NCI-H748 (cell line): ENCODE data around the gene TTC32.

Experiments
- DNase-seq: peaks from one replicate; lab custom pipeline; 2025; ENCODE audit not compliant: unreplicated experiment; lab: John Stamatoyannopoulos, UW

The TTC32 gene

DNA sequence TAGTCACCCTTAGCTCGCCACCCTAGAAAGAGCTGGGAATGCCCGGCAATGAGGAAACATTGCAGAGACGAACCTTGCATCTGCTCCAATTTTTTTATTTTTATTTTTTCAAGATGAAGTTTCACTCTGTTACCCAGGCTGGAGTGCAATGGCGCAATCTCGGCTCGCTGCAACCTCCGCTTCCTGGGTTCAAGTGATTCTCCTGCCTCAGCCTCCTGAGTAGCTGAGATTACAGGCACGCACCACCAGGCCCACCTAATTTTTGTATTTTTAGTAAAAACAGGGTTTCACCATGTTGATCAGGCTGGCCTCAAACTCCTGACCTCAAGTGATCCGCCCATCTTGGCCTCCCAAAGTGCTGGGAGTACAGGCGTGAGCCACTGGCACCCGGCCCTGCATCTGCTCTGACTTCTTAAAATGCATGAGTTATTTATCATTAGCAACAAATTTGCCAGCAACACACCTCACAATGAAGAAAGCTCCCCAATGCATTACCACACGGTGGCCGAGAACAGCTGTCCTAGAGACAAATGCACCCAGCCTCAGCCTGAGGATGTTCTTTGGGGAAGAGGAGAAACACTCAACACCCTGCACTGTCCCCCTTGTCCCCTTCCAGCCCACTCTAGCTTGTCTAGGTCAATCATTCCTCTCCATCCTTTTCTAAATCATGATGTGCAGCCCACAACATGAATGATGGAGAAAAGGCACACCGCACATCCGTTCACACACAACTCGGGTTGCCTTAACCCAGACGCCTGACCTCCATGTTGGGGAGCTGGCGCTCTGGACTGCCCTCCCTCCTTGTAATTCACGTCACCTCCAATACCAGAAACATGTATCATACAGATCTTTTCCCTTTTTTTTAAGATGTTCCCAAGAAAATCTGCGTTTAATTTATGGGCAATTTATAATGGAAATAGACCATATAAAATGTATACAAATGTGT, 46.9 kb downstream of the TTC32 start:
- no peak for DNase-seq

DNA sequence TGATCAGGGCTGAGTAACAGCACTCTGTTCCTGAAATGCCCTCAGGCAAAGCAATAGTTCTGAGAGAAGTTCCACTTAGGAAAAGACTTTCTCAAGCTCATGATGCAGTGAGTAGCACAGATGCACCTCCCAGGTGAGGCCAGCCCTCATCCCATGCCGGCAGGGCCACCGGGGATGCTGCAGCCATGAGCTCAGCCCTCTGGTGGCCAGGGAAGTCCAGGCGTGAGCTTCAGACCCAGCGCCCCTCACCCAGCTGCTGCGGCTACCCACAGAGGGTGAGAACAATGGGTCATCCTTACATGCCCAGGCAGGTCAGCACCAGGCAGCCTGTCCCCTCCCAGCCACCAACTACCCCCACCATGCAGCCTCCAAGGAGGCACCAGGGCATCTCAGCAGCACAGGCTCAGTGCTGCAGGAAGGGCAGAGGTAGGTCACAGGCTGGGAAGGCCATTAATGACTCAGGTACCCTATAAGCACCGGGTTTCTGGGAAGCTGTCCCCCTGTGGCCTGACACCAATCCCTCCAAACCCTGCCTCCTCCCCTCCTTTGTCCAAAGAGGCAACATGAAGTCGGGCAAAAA, 50.6 kb downstream of the TTC32 start:
- DNase-seq, result peak; percentile 18

DNA sequence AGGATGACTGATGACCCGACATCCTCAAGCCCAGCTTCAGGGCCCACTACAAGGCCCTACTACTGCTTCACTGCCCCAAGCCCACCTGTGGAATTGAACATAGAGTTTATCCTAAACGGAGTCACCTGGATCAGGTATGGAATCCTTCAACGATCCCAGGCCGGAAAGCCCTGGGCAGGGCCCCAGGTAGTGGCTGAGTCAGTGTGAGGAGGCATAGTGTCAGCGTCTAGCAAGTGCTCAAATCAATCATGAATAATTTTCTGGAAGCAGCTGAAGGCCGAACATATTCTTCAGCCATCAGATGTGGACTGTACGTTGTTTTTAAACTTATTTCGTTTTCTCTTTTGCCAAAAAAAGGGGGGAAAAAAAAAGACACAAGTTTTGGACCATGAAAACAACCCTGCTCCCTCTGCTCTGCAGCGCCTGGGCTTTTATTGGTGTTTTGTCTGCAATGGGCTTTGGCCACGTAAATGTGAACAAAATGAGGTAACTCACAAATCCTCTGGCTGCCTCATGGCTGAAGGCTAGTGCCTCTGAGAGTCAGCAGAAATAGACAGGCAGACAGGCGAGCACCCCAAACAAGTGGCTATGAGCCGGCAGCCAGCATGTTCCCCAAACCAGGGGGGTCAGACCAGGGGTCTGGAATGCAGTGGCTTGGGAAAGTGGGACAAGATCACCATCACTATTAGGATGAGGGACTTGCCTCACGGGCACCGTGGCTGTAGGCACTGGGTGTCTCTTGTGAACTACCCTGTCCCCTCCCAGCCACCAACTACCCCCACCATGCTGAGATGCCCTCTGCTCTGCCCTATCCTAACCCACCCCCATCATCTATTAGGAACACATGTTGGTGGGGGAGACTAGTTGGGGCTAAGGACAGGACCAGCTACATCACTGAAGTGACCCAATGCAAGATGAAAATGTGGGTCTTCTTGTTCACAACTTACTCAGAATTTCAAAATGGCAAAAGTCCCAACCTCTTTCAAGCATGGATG, 51.4 kb downstream of the TTC32 start:
- DNase-seq, result no peak

DNA sequence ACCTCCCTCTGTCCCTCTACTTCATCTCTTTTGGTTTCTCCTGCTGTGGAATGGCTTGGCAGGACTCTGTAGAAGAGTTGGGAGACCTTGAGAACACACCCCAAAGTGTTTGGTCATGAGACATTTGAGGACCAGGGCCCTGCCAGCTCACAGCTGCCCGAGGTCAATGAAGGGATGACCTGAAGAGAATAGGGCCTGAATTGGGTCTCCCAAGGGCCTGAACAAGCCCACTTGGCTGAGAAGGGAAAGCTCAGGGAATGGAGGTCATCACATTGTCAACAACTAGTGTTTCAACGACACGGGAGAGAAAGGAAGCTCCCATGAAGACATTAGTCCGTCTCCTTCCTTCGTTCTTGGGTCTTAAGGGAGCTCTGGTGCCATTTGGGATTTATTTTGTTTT, 52.8 kb downstream of the TTC32 start:
- DNase-seq, result no peak

DNA sequence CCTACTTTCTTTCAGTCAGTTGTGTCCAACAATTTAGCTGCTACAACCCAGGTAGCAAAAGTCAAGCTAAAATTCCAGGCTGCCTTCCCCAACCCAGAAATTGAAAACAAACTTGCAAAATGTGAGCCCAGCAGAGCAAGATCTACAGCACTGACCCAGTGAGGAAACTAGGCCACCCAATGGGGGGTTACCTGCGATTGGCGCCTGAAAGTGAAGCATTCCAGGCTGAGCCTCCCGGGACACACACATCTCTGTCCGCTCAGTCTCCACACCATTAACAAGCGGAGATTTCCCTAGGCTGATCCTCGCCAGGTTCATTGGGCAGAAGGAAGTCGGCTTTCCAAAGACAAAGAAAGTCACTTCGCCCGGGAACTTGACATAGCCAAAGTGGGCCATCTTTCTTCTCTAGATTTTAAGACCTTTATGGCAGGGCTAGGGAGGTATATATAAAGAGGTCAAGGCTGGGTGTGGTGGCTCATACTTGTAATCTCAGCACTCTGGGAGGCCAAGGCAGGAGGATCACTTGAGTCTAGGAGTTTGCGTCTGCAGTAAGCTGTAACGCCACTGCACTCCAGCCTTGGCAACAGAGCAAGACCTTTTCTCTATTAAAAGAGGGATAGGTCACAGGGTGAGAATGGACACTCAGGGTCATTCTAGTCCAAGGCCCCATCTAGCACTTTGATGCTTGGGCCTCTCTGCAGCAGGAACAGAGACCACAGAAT, 53.6 kb downstream of the TTC32 start:
- no peak for DNase-seq

DNA sequence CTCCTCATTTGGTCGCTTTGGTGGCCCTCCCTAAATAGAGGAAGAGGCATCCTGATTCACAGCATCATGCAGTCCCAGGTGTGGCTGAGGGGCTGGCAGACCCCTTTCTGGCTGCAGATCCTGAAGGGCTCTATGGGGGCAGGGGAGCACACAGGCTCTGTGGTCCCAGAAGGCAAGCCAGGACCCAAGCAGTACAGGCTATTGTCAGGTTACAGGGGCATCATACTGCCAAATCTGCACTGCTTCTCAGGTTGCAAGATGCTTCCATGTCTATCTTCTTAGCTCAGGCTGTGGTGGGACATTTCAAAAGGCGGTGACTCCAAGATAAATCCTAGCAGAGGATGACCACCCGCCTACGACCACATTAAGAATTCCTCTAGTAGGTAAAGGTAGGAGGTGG, 54.3 kb downstream of the TTC32 start:
- DNase-seq, result no peak
